ENCODE results near the gene SLC44A5.
"Not testable (repeated sequence)": the region's sequence is repeated elsewhere in the genome, so short reads cannot be mapped to it uniquely, and the experiment has no call there.

SLC44A5 gene

DNA sequence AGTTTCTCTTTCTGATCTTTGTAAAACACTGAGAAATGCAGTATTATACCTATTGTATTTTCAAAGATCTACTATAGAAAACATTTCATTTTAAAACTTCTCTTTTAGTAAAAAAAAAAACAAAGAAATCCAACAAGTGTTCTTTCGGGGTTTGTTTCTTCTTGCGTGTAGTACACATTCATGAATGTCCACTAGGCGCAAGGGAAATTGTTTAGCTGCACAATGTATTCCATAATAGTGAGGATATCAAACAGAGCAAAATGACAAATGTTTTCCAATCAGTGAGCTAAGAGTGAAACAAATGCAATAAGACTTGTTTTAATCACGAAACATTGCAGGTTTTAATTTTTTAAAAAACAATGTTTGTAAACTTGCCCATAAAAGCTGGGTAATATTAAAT, 408.2 kb downstream of the SLC44A5 start:
- no peaks in the 10 kb centered on the region for H3K36me3 ChIP-seq (ENCODE audit: insufficient read depth, low read length)
- H3K4me1 ChIP-seq (ENCODE audit: insufficient read depth, low read length): no peaks in the 10 kb centered on the region
- no peak for TF ChIP-seq EZH2 (IDR thresholded peaks at IDR 0.05; ENCODE audit: borderline replicate concordance, low read depth, low read length, severe bottlenecking)
- TF ChIP-seq, protein P1, sequence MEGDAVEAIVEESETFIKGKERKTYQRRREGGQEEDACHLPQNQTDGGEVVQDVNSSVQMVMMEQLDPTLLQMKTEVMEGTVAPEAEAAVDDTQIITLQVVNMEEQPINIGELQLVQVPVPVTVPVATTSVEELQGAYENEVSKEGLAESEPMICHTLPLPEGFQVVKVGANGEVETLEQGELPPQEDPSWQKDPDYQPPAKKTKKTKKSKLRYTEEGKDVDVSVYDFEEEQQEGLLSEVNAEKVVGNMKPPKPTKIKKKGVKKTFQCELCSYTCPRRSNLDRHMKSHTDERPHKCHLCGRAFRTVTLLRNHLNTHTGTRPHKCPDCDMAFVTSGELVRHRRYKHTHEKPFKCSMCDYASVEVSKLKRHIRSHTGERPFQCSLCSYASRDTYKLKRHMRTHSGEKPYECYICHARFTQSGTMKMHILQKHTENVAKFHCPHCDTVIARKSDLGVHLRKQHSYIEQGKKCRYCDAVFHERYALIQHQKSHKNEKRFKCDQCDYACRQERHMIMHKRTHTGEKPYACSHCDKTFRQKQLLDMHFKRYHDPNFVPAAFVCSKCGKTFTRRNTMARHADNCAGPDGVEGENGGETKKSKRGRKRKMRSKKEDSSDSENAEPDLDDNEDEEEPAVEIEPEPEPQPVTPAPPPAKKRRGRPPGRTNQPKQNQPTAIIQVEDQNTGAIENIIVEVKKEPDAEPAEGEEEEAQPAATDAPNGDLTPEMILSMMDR (IDR thresholded peaks at IDR 0.05; ENCODE audit: borderline replicate concordance, extremely low read depth, low read length, poor library complexity, severe bottlenecking): no peak
- no peaks in the 10 kb centered on the region for H4K20me1 ChIP-seq (ENCODE audit: insufficient read depth, low read length)
- DNase-seq (no peak), ATAC-seq (ENCODE audit: insufficient read depth, low read depth) (no peak)
- H3K9me3 ChIP-seq (ENCODE audit: insufficient read depth, low read length, severe bottlenecking): no peaks in the 10 kb centered on the region
- H3K4me2 ChIP-seq (ENCODE audit: insufficient read depth, low read length): no peak overlapping the region
- no peak overlapping the region for H3K9ac ChIP-seq (ENCODE audit: low read depth, low read length)
- no peak overlapping the region for H2AFZ ChIP-seq (ENCODE audit: low read depth, low read length)
- no peaks in the 10 kb centered on the region for H3K79me2 ChIP-seq (ENCODE audit: insufficient read depth, low read length)
- no peaks in the 10 kb centered on the region for H3K27me3 ChIP-seq (ENCODE audit: insufficient read depth, low read length, poor library complexity)
- no peak overlapping the region for H3K27ac ChIP-seq (ENCODE audit: low read length)
- no peak overlapping the region for H3K4me3 ChIP-seq (ENCODE audit: low read depth in 1 of 2, low read length in 2 of 2)

GRCh38 chr1:75198761-75199160, 412.2 kb downstream of the SLC44A5 start:
- ATAC-seq (ENCODE audit: insufficient read depth, low read depth): no peak
- no peaks in the 10 kb centered on the region for H3K4me1 ChIP-seq (ENCODE audit: insufficient read depth, low read length)

DNA sequence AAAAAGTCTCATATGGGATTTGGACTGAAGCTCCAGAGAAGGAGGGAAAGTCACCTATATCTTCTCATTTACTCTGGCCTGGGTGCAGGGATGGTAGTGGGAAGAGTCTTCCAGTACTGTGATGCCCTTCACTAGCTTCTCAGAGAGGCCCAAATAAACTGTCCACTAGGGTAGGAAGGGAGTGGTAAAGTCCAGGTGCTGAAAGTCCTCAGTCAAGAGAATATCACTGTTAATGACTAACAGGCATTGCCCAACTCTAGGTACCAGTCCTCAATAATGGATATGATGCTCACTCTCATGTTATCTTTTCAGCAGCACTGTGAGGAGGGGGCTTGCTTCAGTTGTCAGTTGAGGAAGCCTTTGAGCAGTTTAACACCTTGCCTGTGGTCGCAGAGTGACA, 412.8 kb downstream of the SLC44A5 start:
- DNase-seq (no peak), ATAC-seq (ENCODE audit: insufficient read depth, low read depth) (no peak)
- Histone ChIP-seq H3K4me2 (ENCODE audit: insufficient read depth, low read length) (no peak overlapping the region), H3K9me3 (ENCODE audit: insufficient read depth, low read length, severe bottlenecking) (no peaks in the 10 kb centered on the region), H3K36me3 (ENCODE audit: insufficient read depth, low read length) (no peaks in the 10 kb centered on the region), H3K27me3 (ENCODE audit: insufficient read depth, low read length, poor library complexity) (no peaks in the 10 kb centered on the region), H3K4me3 (ENCODE audit: low read depth in 1 of 2, low read length in 2 of 2) (no peak overlapping the region), H3K27ac (ENCODE audit: low read length) (no peak overlapping the region), H3K9ac (ENCODE audit: low read depth, low read length) (no peak overlapping the region), H2AFZ (ENCODE audit: low read depth, low read length) (no peak overlapping the region), H3K4me1 (ENCODE audit: insufficient read depth, low read length) (no peaks in the 10 kb centered on the region), H4K20me1 (ENCODE audit: insufficient read depth, low read length) (no peaks in the 10 kb centered on the region), H3K79me2 (ENCODE audit: insufficient read depth, low read length) (no peaks in the 10 kb centered on the region)
- TF ChIP-seq, protein P1 (IDR thresholded peaks at IDR 0.05; ENCODE audit: borderline replicate concordance, extremely low read depth, low read length, poor library complexity, severe bottlenecking): no peak
- no peak for TF ChIP-seq EZH2 (IDR thresholded peaks at IDR 0.05; ENCODE audit: borderline replicate concordance, low read depth, low read length, severe bottlenecking)

More at GRCh38 chr1:75198761-75199160, 412.2 kb downstream of the SLC44A5 start:
- Histone ChIP-seq H3K79me2 (ENCODE audit: insufficient read depth, low read length) (no peaks in the 10 kb centered on the region), H3K9ac (ENCODE audit: low read depth, low read length) (no peak overlapping the region), H4K20me1 (ENCODE audit: insufficient read depth, low read length) (no peaks in the 10 kb centered on the region), H3K27ac (ENCODE audit: low read length) (no peak overlapping the region), H2AFZ (ENCODE audit: low read depth, low read length) (no peak overlapping the region), H3K9me3 (ENCODE audit: insufficient read depth, low read length, severe bottlenecking) (no peaks in the 10 kb centered on the region), H3K27me3 (ENCODE audit: insufficient read depth, low read length, poor library complexity) (no peaks in the 10 kb centered on the region), H3K36me3 (ENCODE audit: insufficient read depth, low read length) (no peaks in the 10 kb centered on the region), H3K4me3 (ENCODE audit: low read depth in 1 of 2, low read length in 2 of 2) (no peak overlapping the region), H3K4me2 (ENCODE audit: insufficient read depth, low read length) (no peak overlapping the region)
- DNase-seq: no peak
- TF ChIP-seq EZH2 (IDR thresholded peaks at IDR 0.05; ENCODE audit: borderline replicate concordance, low read depth, low read length, severe bottlenecking): no peak
- TF ChIP-seq, protein P1 (IDR thresholded peaks at IDR 0.05; ENCODE audit: borderline replicate concordance, extremely low read depth, low read length, poor library complexity, severe bottlenecking): no peak

- Histone ChIP-seq H3K27ac (ENCODE audit: low read length) (no peak overlapping the region), H3K9ac (ENCODE audit: low read depth, low read length) (no peak overlapping the region), H3K4me3 (ENCODE audit: low read depth in 1 of 2, low read length in 2 of 2) (no peak overlapping the region), H3K79me2 (ENCODE audit: insufficient read depth, low read length) (no peaks in the 10 kb centered on the region), H3K9me3 (ENCODE audit: insufficient read depth, low read length, severe bottlenecking) (no peaks in the 10 kb centered on the region), H3K4me2 (ENCODE audit: insufficient read depth, low read length) (no peak overlapping the region), H3K27me3 (ENCODE audit: insufficient read depth, low read length, poor library complexity) (no peaks in the 10 kb centered on the region), H3K4me1 (ENCODE audit: insufficient read depth, low read length) (no peaks in the 10 kb centered on the region), H4K20me1 (ENCODE audit: insufficient read depth, low read length) (no peaks in the 10 kb centered on the region), H2AFZ (ENCODE audit: low read depth, low read length) (no peak overlapping the region), H3K36me3 (ENCODE audit: insufficient read depth, low read length) (no peaks in the 10 kb centered on the region)
- TF ChIP-seq EZH2 (IDR thresholded peaks at IDR 0.05; ENCODE audit: borderline replicate concordance, low read depth, low read length, severe bottlenecking): no peak
- TF ChIP-seq, protein P1 (IDR thresholded peaks at IDR 0.05; ENCODE audit: borderline replicate concordance, extremely low read depth, low read length, poor library complexity, severe bottlenecking): no peak
- ATAC-seq (ENCODE audit: insufficient read depth, low read depth): no peak
- no peak for DNase-seq
These were observed 422.0 kb downstream of the SLC44A5 start for GRCh38 chr1:75188892-75189291.

- H3K4me1 ChIP-seq (ENCODE audit: insufficient read depth, low read length); H3K4me3 ChIP-seq (ENCODE audit: low read depth in 1 of 2, low read length in 2 of 2); H3K9ac ChIP-seq (ENCODE audit: low read depth, low read length); H3K79me2 ChIP-seq (ENCODE audit: insufficient read depth, low read length); H3K27ac ChIP-seq (ENCODE audit: low read length); H2AFZ ChIP-seq (ENCODE audit: low read depth, low read length); H3K4me2 ChIP-seq (ENCODE audit: insufficient read depth, low read length); H3K9me3 ChIP-seq (ENCODE audit: insufficient read depth, low read length, severe bottlenecking); H3K27me3 ChIP-seq (ENCODE audit: insufficient read depth, low read length, poor library complexity); H3K36me3 ChIP-seq (ENCODE audit: insufficient read depth, low read length); H4K20me1 ChIP-seq (ENCODE audit: insufficient read depth, low read length); DNase-seq; ATAC-seq (ENCODE audit: insufficient read depth, low read depth): not testable (repeated sequence)
These were observed 429.5 kb downstream of the SLC44A5 start for GRCh38 chr1:75181214-75181955.
